ENCODE measurements around the gene RAET1G. TPM values are rescaled to one million over a fixed set of nuclear protein-coding genes. Genes with fewer than 3 reads are reported as not detected.

The RAET1G gene
- total RNA-seq, 1 donor, result 1.3 TPM

- peak; percentile 75 for DNase-seq (ENCODE audit: low read depth)
- TF ChIP-seq CTCF (IDR thresholded peaks at IDR 0.05; ENCODE audit: insufficient read depth, low read depth, low read length), result no peak
- H3K4me3 ChIP-seq (ENCODE audit: low read depth, low read length), result no peak overlapping the region
These were observed 33.6 kb downstream of the RAET1G start for GRCh38 chr6:149889326-149889725.

- DNase-seq (ENCODE audit: low read depth), result peak; percentile 48
- H3K4me3 ChIP-seq (ENCODE audit: low read depth, low read length), result no peak overlapping the region
- no peak for TF ChIP-seq CTCF (IDR thresholded peaks at IDR 0.05; ENCODE audit: insufficient read depth, low read depth, low read length)
These were observed 34.3 kb downstream of the RAET1G start for GRCh38 chr6:149888659-149889058.

GRCh38 chr6:149888093-149888492, 34.8 kb downstream of the RAET1G start:
- no peak for DNase-seq (ENCODE audit: low read depth)
- H3K4me3 ChIP-seq (ENCODE audit: low read depth, low read length), result no peak overlapping the region
- TF ChIP-seq CTCF (IDR thresholded peaks at IDR 0.05; ENCODE audit: insufficient read depth, low read depth, low read length), result no peak

GRCh38 chr6:149887343-149887742, 35.6 kb downstream of the RAET1G start:
- peak; percentile 62 for DNase-seq (ENCODE audit: low read depth)
- no peak overlapping the region for H3K4me3 ChIP-seq (ENCODE audit: low read depth, low read length)

GRCh38 chr6:149885888-149886287, 37.0 kb downstream of the RAET1G start:
- H3K4me3 ChIP-seq (ENCODE audit: low read depth, low read length), result no peak overlapping the region
- DNase-seq (ENCODE audit: low read depth), result no peak
- no peak for TF ChIP-seq CTCF (IDR thresholded peaks at IDR 0.05; ENCODE audit: insufficient read depth, low read depth, low read length)

More at GRCh38 chr6:149887343-149887742, 35.6 kb downstream of the RAET1G start:
- no peak for TF ChIP-seq CTCF (IDR thresholded peaks at IDR 0.05; ENCODE audit: insufficient read depth, low read depth, low read length)

- no peak for DNase-seq (ENCODE audit: low read depth)
- no peak overlapping the region for H3K4me3 ChIP-seq (ENCODE audit: low read depth, low read length)
- TF ChIP-seq CTCF (IDR thresholded peaks at IDR 0.05; ENCODE audit: insufficient read depth, low read depth, low read length), result no peak
These were observed 38.3 kb downstream of the RAET1G start for GRCh38 chr6:149884617-149885016.

GRCh38 chr6:149884215-149884614, 38.7 kb downstream of the RAET1G start:
- TF ChIP-seq CTCF (IDR thresholded peaks at IDR 0.05; ENCODE audit: insufficient read depth, low read depth, low read length), result no peak
- DNase-seq (ENCODE audit: low read depth), result peak; percentile 16
- no peak overlapping the region for H3K4me3 ChIP-seq (ENCODE audit: low read depth, low read length)

Measured in fibroblast of villous mesenchyme (primary cell).